Liver (tissue), 9 donors: Measurements from ENCODE around the gene OR10J1. TPM values are rescaled to one million over a fixed set of nuclear protein-coding genes. Genes with fewer than 3 reads are reported as not detected.
A peak's percentile ranks its signal among the peaks of the same experiment; 100 is the strongest.

Experiments used
- DNase-seq: peaks from one replicate; pipeline ENCODE4 v3.0.0-alpha.2; 2017; ENCODE audit warnings: low spot score
- H3K27ac ChIP-seq, 2 donors: one replicate each; pipeline ENCODE4 v1.7.0; 2013; ENCODE audit warnings: inconsistent platforms in 2 of 2, low read length in 2 of 2, control low read depth in 1 of 2, low read depth in 1 of 2, mild to moderate bottlenecking in 1 of 2
- H3K27me3 ChIP-seq, 4 donors: one replicate each; pipeline versions ENCODE4 v1.6.1 to v1.7.0; 2013; ENCODE audit warnings: low read length in 3 of 4, inconsistent platforms in 1 of 4, mild to moderate bottlenecking in 1 of 4, moderate library complexity in 1 of 4; ENCODE audit not compliant: control insufficient read depth in 4 of 4, insufficient read depth in 4 of 4
- H3K36me3 ChIP-seq, 4 donors: one replicate each; pipeline versions ENCODE4 v1.6.1 to v1.7.0; 2013; ENCODE audit warnings: low read length in 3 of 4, mild to moderate bottlenecking in 3 of 4, low read depth in 1 of 4, moderate library complexity in 1 of 4; ENCODE audit not compliant: control insufficient read depth in 4 of 4, insufficient read depth in 3 of 4
- H3K4me1 ChIP-seq, 4 donors: one replicate each; pipeline versions ENCODE4 v1.6.1 to v1.7.0; 2013; ENCODE audit warnings: low read length in 3 of 4, mild to moderate bottlenecking in 3 of 4, moderate library complexity in 1 of 4; ENCODE audit not compliant: control insufficient read depth in 4 of 4, insufficient read depth in 4 of 4
- H3K4me3 ChIP-seq, 3 donors: one replicate each; pipeline versions ENCODE4 v1.6.1 to v1.7.0; 2013; ENCODE audit warnings: low read length in 3 of 3, control low read depth in 1 of 3, low read depth in 1 of 3, mild to moderate bottlenecking in 1 of 3
- H3K9ac ChIP-seq, 2 donors: one replicate each; pipeline ENCODE4 v1.7.0; 2013; ENCODE audit warnings: low read length in 2 of 2, mild to moderate bottlenecking in 2 of 2, moderate library complexity in 2 of 2, control low read depth in 1 of 2, low read depth in 1 of 2
- H3K9me3 ChIP-seq, 4 donors: one replicate each; pipeline versions ENCODE4 v1.6.1 to v1.7.0; 2013; ENCODE audit warnings: low read length in 3 of 4; ENCODE audit not compliant: control insufficient read depth in 4 of 4
- ATF3 ChIP-seq: IDR thresholded peaks from 2 replicates; pipeline ENCODE4 v1.6.1; 2016; ENCODE audit warnings: antibody characterized with exemption
- FOXA1 ChIP-seq: IDR thresholded peaks from 2 replicates; pipeline ENCODE4 v1.6.1; 2016; ENCODE audit warnings: antibody characterized with exemption
- FOXA2 ChIP-seq: IDR thresholded peaks from 2 replicates; pipeline ENCODE4 v1.6.1; 2016; ENCODE audit warnings: antibody characterized with exemption
- GABPA ChIP-seq, 2 donors: IDR thresholded peaks in 1 of 2; conservative IDR thresholded peaks in 1 of 2; 2 replicates each; pipeline ENCODE4 v1.6.1; 2016; ENCODE audit warnings: antibody characterized with exemption in 2 of 2, mild to moderate bottlenecking in 1 of 2, moderate library complexity in 1 of 2
- HNF4G ChIP-seq: IDR thresholded peaks from 2 replicates; pipeline ENCODE4 v1.6.1; 2016; ENCODE audit warnings: antibody characterized with exemption
- NR2F2 ChIP-seq: IDR thresholded peaks from 2 replicates; pipeline ENCODE4 v1.6.1; 2016; ENCODE audit warnings: antibody characterized with exemption
- RAD21 ChIP-seq, 2 donors: IDR thresholded peaks; 2 replicates each; pipeline ENCODE4 v1.6.1; 2016; ENCODE audit warnings: antibody characterized with exemption in 2 of 2, mild to moderate bottlenecking in 2 of 2
- RXRA ChIP-seq, 2 donors: IDR thresholded peaks; 2 replicates each; pipeline ENCODE4 v1.6.1; 2017 to 2018; ENCODE audit warnings: antibody characterized with exemption in 2 of 2, mild to moderate bottlenecking in 1 of 2
- SP1 ChIP-seq: IDR thresholded peaks from 2 replicates; pipeline ENCODE4 v1.6.1; 2018; ENCODE audit warnings: antibody characterized with exemption, mild to moderate bottlenecking
- TAF1 ChIP-seq: conservative IDR thresholded peaks from 2 replicates; pipeline ENCODE4 v1.6.1; 2016; ENCODE audit warnings: antibody characterized with exemption, mild to moderate bottlenecking
- YY1 ChIP-seq: IDR thresholded peaks from 2 replicates; pipeline ENCODE4 v1.6.1; 2016; ENCODE audit warnings: antibody characterized with exemption, mild to moderate bottlenecking
- ZBTB33 ChIP-seq: IDR thresholded peaks from 2 replicates; pipeline ENCODE4 v1.6.1; 2016; ENCODE audit warnings: antibody characterized with exemption
- WGBS: extraction: QIAGEN DNeasy Blood & Tissue Kit; methylation state at CpG from one replicate; pipeline ENCODE4 v1.1.7; 2013; 5-methylcytosine and 5-hydroxymethylcytosine counted together
- polyA plus RNA-seq, 2 donors: library from polyadenylated mRNA; stranded (reverse) in 1 of 2; unstranded in 1 of 2; fragments of 200-250 nt in 1 of 2; fragments of >200 nt in 1 of 2; fragmentation: Nextera tagmentation in 1 of 2; extraction: Ambion mirVana in 1 of 2; gene quantifications; one replicate each; pipeline versions ENCODE4 v1.2.1 to v1.2.3, GENCODE V29; 2013 to 2015
- total RNA-seq, 2 donors: library from RNA; depleted of rRNA; stranded (reverse); fragments of >200 nt; gene quantifications; one replicate each; pipeline ENCODE4 v1.2.3, GENCODE V29; 2014
- TF ChIP-seq, protein P1 (sequence below): fragments of 150-350 bp; IDR thresholded peaks from 2 replicates; pipeline ENCODE4 v1.5.1; 2017; ENCODE audit warnings: improper control_type of control experiment, low read depth, low read length; ENCODE audit not compliant: missing input control
- TF ChIP-seq, protein P2 (sequence below): IDR thresholded peaks from 2 replicates; pipeline ENCODE4 v1.6.1; 2016; ENCODE audit warnings: antibody characterized with exemption
- TF ChIP-seq, protein P3 (sequence below): IDR thresholded peaks from 2 replicates; pipeline ENCODE4 v1.6.1; 2016; ENCODE audit warnings: antibody characterized with exemption, mild to moderate bottlenecking
- donor health status: healthy.
- donor health status: healthy.
- donor health status: healthy.
- donor health status: healthy.
- donor health status: healthy.

The OR10J1 gene
- total and polyA plus RNA-seq, 4 donors: not detected

- TF ChIP-seq, protein P1, sequence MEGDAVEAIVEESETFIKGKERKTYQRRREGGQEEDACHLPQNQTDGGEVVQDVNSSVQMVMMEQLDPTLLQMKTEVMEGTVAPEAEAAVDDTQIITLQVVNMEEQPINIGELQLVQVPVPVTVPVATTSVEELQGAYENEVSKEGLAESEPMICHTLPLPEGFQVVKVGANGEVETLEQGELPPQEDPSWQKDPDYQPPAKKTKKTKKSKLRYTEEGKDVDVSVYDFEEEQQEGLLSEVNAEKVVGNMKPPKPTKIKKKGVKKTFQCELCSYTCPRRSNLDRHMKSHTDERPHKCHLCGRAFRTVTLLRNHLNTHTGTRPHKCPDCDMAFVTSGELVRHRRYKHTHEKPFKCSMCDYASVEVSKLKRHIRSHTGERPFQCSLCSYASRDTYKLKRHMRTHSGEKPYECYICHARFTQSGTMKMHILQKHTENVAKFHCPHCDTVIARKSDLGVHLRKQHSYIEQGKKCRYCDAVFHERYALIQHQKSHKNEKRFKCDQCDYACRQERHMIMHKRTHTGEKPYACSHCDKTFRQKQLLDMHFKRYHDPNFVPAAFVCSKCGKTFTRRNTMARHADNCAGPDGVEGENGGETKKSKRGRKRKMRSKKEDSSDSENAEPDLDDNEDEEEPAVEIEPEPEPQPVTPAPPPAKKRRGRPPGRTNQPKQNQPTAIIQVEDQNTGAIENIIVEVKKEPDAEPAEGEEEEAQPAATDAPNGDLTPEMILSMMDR: no peak
Measured at GRCh38 chr1:159408862-159409400, 30.6 kb upstream of the OR10J1 start (continued).

GRCh38 chr1:159421821-159422220 lies 17.7 kb upstream of the OR10J1 start:
- WGBS: 89% methylated on average over 8 of the region's 8 CpGs
- Histone ChIP-seq H3K4me1 (no peaks in the 10 kb centered on the region), H3K36me3 (no peaks in the 10 kb centered on the region), H3K4me3 (no peak overlapping the region), H3K27ac (no peak overlapping the region), H3K9me3 (peaks cover 0 to 2% (median 0%) of the 10 kb centered on the region in 4 donors), H3K27me3 (no peaks in the 10 kb centered on the region), H3K9ac (no peak overlapping the region)
- DNase-seq: no peak
- TF ChIP-seq FOXA1: no peak
- TF ChIP-seq RAD21 (IDR thresholded peaks at IDR 0.05): peak; percentile 50 to 71
- no peak for TF ChIP-seq SP1
- TF ChIP-seq YY1: no peak
- TF ChIP-seq FOXA2: no peak
- TF ChIP-seq, protein P1: peak; percentile 47
- no peak for TF ChIP-seq TAF1
- TF ChIP-seq HNF4G: no peak
- no peak for TF ChIP-seq RXRA (IDR thresholded peaks at IDR 0.05)
- no peak for TF ChIP-seq ZBTB33
- no peak for TF ChIP-seq NR2F2
- TF ChIP-seq, protein P2, sequence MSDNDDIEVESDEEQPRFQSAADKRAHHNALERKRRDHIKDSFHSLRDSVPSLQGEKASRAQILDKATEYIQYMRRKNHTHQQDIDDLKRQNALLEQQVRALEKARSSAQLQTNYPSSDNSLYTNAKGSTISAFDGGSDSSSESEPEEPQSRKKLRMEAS: no peak

DNA sequence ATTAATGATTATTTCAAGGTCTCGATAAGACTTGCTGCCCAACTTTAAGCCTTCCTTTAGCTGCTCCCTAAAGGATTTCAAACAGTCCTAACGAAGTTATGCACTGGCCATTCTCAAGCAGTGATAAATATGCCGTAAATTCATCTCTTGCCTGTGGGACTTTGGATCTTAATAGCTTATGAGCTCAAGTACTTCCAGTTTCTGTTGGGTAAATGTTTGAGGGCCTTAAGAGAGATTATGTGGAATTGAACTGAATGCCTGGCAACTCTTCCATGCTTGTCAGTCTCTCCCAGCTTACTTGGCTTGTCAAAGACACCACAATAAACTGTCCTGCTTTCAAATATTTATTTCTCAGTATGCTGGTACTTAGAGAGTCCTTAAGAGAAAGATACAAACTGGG lies 11.0 kb upstream of the OR10J1 start:
- Histone ChIP-seq H3K9me3 (no peaks in the 10 kb centered on the region), H3K4me1 (no peaks in the 10 kb centered on the region), H3K4me3 (no peak overlapping the region), H3K9ac (no peak overlapping the region), H3K27ac (no peak overlapping the region), H3K36me3 (no peaks in the 10 kb centered on the region), H3K27me3 (no peaks in the 10 kb centered on the region)
- WGBS: 77% methylated on average over 3 of the region's 3 CpGs
- DNase-seq: no peak
- TF ChIP-seq ZBTB33 (no peak), YY1 (no peak), NR2F2 (no peak), ATF3 (no peak), RXRA (IDR thresholded peaks at IDR 0.05) (no peak), RAD21 (IDR thresholded peaks at IDR 0.05) (no peak), GABPA (IDR thresholded peaks at IDR 0.05 in 1 of 2, conservative IDR thresholded peaks at IDR 0.05 in 1 of 2) (no peak), HNF4G (no peak), SP1 (no peak)
- TF ChIP-seq, protein P3, sequence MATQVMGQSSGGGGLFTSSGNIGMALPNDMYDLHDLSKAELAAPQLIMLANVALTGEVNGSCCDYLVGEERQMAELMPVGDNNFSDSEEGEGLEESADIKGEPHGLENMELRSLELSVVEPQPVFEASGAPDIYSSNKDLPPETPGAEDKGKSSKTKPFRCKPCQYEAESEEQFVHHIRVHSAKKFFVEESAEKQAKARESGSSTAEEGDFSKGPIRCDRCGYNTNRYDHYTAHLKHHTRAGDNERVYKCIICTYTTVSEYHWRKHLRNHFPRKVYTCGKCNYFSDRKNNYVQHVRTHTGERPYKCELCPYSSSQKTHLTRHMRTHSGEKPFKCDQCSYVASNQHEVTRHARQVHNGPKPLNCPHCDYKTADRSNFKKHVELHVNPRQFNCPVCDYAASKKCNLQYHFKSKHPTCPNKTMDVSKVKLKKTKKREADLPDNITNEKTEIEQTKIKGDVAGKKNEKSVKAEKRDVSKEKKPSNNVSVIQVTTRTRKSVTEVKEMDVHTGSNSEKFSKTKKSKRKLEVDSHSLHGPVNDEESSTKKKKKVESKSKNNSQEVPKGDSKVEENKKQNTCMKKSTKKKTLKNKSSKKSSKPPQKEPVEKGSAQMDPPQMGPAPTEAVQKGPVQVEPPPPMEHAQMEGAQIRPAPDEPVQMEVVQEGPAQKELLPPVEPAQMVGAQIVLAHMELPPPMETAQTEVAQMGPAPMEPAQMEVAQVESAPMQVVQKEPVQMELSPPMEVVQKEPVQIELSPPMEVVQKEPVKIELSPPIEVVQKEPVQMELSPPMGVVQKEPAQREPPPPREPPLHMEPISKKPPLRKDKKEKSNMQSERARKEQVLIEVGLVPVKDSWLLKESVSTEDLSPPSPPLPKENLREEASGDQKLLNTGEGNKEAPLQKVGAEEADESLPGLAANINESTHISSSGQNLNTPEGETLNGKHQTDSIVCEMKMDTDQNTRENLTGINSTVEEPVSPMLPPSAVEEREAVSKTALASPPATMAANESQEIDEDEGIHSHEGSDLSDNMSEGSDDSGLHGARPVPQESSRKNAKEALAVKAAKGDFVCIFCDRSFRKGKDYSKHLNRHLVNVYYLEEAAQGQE: no peak
